T-helper 1 cell treated with Interleukin-12 subunit alpha and Interleukin-12 subunit beta and Interleukin-4 antibody, amounts not matched to agents 30 μg/mL and 1 μg/mL, for 36 hours (primary cell): ENCODE measurements around the gene F11R.

Experiments used
- H3K27ac Mint-ChIP-seq: one replicate; pipeline ENCODE4 v1.8.0; 2021; ENCODE audit warnings: mild to moderate bottlenecking, mixed read lengths
- H3K27me3 Mint-ChIP-seq: one replicate; pipeline ENCODE4 v1.8.0; 2021; ENCODE audit warnings: low read depth, mixed read lengths
- H3K36me3 Mint-ChIP-seq: one replicate; pipeline ENCODE4 v1.8.0; 2021; ENCODE audit warnings: low read depth, mixed read lengths
- H3K4me1 Mint-ChIP-seq: one replicate; pipeline ENCODE4 v1.8.0; 2021; ENCODE audit warnings: low read depth, mixed read lengths
- H3K4me3 Mint-ChIP-seq: one replicate; pipeline ENCODE4 v1.8.0; 2021; ENCODE audit warnings: mild to moderate bottlenecking, moderate library complexity, mixed read lengths
- H3K9me3 Mint-ChIP-seq: one replicate; pipeline ENCODE4 v1.8.0; 2021; ENCODE audit warnings: mixed read lengths

The F11R gene

DNA sequence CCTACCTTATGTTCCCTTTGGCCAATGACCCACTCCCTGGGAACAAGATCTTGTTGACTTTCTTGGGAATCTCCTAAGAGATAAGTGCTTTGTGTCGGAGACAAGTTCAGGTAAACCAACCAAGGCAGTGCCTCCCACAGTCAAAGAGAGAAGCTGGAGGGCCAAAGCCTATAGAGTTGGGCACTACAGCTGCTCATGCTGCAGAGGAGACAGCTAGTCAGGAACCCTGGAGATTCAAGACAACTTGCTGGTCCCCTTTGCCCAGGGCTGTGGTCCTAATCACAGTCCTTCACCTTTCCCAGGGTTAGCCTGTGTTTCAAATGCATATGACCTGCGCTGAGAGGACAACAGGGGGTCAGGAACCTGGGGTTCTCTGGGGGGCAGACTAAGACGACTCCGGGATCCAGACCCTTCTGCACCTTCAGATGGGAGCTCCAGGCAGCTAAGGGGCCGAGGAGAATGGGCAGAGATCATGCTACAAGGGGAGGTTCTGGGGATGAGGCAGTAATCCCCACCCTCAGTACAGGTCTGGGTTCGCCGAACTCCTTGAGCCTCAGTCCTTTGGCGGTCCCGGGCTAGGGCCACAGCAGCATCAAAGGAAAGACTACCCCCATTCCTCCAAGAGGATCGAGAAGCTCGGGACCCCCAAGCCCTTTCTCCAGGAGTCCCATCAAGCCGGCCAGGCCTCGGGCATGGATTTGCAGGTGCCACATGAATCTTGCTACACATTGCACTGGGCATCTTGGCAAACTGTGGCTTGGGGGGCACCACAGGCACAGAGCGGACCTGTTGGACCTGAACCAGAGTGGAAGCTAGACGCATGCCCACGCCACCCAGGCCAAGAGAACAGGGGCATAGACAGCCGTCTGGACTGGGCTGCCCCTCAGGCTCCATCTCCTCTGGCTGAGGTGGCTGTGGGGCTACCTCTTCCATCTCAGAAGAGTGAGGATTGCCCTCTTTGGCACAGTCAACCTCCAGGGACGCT, 26.8 kb upstream of the F11R start:
- Mint-ChIP-seq H3K27me3 (no peaks in the 10 kb centered on the region), H3K9me3 (no peaks in the 10 kb centered on the region), H3K4me3 (no peak overlapping the region), H3K36me3 (peaks cover 66% of the 10 kb centered on the region), H3K4me1 (peaks cover 34% of the 10 kb centered on the region), H3K27ac (peak overlapping the region; percentile 98)

DNA sequence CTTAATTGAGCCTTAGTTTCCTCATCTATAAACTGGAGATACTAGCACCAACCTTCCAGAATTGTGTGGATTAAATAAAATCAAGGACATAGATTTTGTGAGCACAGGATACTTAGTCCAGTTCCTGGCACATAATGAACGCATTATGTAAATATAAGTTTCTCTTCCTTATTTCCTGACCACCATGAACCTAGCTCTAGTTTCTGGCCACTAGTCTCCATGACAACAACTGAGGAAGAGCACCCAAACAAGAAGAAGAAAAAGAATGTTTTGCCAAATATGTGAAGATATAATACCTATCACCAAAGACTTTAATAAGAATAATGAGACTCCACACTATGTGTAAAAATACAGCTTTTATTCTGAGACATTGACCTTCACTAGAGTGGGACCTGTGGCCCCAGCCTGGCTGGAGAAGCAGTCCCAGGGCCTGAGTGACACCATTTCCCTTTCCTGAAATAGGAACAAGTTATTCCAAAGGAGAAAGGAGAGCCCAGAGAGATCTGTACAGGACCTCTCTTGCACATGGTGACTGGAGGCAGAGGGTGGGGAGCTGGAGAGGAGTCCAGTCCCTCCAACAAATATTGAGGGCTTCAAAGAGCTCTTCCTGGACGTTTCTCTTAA, 25.8 kb upstream of the F11R start:
- peak overlapping the region; percentile 84 for H3K4me3 Mint-ChIP-seq
- peak overlapping the region; percentile 98 for H3K27ac Mint-ChIP-seq
- H3K27me3 Mint-ChIP-seq: no peaks in the 10 kb centered on the region
- H3K4me1 Mint-ChIP-seq: peaks cover 31% of the 10 kb centered on the region
- H3K36me3 Mint-ChIP-seq: peaks cover 64% of the 10 kb centered on the region
- no peaks in the 10 kb centered on the region for H3K9me3 Mint-ChIP-seq

DNA sequence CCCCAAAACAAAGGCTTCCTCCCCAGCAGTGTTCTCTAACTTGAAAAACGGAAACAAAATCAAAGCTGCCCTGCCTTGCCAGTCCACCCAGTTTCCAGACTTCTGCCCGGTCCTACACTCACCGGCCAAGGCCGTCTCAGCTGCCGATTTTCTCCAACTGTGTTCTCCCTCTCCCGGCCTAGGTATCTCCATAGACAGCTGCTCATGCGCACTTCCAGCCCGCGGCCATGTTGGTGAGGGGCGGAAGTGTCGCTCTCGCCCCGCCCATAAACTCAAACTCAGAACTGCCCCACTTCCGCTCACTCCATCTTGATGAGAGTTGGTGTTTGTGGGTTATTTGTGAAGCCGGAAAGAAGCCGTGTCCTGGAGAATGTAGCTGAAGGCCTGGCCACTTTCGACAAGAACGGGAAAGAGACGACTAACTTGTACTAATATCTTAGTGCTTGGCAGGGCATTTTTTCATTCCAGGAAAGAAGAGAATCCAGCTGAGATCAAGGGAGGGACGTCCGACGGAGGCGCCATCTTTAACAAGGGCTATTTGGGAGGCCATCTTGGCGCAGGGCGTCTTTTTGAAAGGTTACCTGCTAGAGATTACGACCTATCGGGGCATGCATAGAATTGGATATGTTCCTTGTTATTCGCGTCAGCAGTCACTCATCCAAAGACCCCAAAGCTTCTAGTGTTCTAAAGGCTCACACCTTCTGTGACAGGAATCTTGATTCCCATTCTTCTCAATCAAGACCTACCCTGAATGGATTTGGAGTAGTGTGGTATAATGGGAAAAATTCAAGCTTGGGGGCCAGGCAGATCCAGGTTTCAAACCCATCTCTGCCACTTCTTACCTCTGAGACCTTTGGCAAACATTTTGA, 25.0 kb upstream of the F11R start, which contains the start of gene USF1:
TSS of gene USF1 (minus strand) at position 242 of the 869 bp plus-strand sequence. CDS start 2,702 bp downstream, outside the sequence.
- H3K27me3 Mint-ChIP-seq: no peaks in the 10 kb centered on the region
- H3K9me3 Mint-ChIP-seq: no peaks in the 10 kb centered on the region
- peak within 1 kb of the TSS; percentile 98 for H3K27ac Mint-ChIP-seq
- H3K36me3 Mint-ChIP-seq: peaks cover 61% of the 10 kb centered on the region
- H3K4me3 Mint-ChIP-seq: peak within 1 kb of the TSS; percentile 84
- peaks cover 34% of the 10 kb centered on the region for H3K4me1 Mint-ChIP-seq

DNA sequence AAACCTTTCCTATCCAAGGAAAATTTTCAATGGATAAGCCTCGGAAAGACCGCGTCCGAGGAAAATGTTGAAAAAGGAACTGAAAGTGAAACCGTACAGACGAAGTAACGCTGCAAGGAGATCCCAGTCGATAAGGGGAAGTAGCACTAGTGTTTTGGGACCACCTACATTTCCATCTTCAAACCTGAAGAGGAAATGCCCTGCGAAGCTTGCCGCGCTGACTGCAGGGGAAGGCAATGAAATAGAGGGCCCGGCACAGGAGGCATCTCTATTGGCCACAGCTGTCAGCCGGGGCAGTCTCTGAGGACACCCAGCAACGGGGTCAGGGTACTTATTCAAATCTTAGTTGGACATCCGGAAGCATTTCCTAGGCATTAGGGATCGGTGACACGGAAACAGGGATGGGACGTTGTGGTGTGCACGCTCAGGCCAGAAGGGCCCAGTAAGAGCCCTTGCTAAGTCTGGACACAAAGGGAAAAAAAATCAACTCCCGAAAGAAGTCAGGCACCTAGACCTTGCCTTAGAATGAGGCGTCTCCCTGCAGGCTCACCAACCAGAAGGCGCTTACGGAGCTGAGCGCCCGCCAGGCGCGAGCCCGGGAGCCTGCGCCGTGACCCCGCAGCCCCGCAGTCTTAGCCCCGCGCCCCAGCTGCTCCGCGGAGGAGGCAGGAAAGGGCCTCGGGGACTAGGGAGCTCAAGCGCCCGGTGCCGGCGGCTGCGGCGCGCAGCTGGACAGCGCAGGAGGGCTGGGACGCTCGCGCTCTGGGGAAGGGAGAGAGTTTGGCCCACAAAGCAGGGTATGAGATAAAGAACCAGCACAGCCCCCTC, 24.2 kb upstream of the F11R start:
- peak overlapping the region; percentile 84 for H3K4me3 Mint-ChIP-seq
- no peaks in the 10 kb centered on the region for H3K27me3 Mint-ChIP-seq
- peak overlapping the region; percentile 98 for H3K27ac Mint-ChIP-seq
- H3K4me1 Mint-ChIP-seq: peaks cover 34% of the 10 kb centered on the region
- peaks cover 64% of the 10 kb centered on the region for H3K36me3 Mint-ChIP-seq
- no peaks in the 10 kb centered on the region for H3K9me3 Mint-ChIP-seq

DNA sequence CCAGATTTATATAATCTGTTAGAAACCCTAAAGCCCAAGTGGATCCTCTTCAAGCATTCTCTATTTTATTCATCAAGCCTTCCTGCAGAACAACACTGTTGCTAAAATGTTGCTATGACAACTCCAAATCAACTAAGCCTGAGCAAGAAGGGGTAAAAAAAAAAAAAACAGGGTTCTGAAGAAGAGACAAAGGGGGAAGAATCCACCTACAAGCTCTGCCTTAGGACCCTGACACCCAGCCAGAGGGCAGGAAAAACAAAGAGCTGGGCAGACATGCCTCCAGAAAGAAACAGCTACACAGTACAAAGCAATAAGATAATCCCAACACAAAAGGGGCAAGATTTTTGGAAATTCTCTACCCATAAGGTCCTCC, 23.6 kb upstream of the F11R start:
- Mint-ChIP-seq H3K27ac (peak overlapping the region; percentile 98), H3K4me3 (peak overlapping the region; percentile 84), H3K36me3 (peaks cover 64% of the 10 kb centered on the region), H3K27me3 (no peaks in the 10 kb centered on the region), H3K9me3 (no peaks in the 10 kb centered on the region), H3K4me1 (peaks cover 34% of the 10 kb centered on the region)

DNA sequence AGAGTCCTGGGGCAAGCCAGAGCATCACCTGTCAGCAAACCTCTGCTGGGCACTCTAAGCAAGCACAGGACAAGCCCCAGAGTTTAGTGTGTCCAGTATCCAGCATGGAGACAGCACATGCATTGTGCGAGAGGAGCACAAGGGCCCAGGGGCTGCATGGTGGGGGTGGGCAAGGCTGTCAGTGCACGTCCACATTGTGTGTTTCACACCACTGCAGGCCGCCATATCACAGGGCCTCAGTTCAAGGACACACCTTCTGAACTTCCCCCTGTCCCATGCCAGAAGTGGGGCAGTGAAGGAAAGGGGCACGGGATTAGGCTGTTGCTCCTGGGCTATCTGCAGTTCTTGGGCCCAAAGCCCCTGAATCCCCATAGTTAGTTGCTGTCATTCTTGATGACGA, 18.6 kb upstream of the F11R start:
- no peaks in the 10 kb centered on the region for H3K9me3 Mint-ChIP-seq
- peak overlapping the region; percentile 79 for H3K4me3 Mint-ChIP-seq
- no peaks in the 10 kb centered on the region for H3K27me3 Mint-ChIP-seq
- peak overlapping the region; percentile 76 for H3K27ac Mint-ChIP-seq
- H3K4me1 Mint-ChIP-seq: peaks cover 27% of the 10 kb centered on the region
- H3K36me3 Mint-ChIP-seq: peaks cover 32% of the 10 kb centered on the region

DNA sequence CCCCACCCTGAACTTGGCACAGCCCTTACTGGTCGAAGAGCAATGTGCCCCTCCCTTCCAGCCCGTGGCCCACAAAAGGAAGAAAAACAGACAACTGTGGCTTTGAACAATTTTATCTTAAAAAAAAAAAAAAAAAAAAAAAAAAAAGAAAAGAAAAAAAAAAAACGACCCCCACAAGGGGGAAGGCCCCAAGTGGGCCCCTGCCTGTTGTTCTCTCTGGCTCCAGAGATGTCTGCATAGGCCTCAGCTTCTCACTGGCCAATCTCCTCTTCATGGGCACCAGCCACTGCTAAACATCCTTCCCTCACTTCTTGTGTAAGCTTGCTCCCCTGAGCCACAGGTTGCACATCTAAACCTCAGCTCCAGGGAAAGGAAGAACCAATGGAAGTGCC, 18.2 kb upstream of the F11R start:
- Mint-ChIP-seq H3K9me3 (no peaks in the 10 kb centered on the region), H3K4me1 (peaks cover 23% of the 10 kb centered on the region), H3K4me3 (peak overlapping the region; percentile 87), H3K36me3 (peaks cover 28% of the 10 kb centered on the region), H3K27me3 (no peaks in the 10 kb centered on the region), H3K27ac (peak overlapping the region; percentile 87)

DNA sequence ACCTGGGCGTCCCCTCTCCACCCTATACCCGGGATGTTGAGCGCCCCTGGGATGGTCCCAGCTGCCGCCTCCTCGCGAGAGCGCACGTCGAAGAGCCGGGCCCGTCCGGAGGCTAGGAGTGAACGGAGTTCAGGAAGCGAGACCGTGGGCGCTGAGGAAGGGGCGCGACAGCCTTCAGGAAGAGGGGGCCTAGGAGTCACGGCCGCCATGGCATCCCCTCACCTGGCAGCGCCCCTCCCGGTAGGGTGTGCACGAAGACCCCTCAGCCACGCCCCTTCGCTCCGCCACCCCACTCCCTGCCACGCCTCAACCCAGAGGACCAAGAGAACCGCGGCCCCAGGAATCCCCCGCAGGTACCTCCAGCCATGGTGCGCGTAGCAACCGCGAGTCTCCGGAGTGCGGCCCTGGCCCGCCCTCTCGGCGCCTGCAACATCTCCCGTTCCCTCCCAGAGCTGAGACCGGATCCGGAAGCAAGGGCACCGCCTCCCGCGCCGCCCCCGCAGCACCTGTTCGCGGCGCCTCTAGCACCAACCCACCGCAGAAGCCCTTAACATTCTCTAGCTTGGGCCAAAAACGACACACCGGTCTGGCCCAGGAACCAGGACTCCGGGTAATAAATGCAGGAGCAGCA, 17.7 kb upstream of the F11R start, which contains the start of gene TSTD1:
TSS of gene TSTD1 (minus strand) at position 442 of the 631 bp plus-strand sequence. CDS start at position 367, 75 bp downstream.
- H3K4me3 Mint-ChIP-seq: peak within 1 kb of the TSS; percentile 87
- H3K9me3 Mint-ChIP-seq: no peaks in the 10 kb centered on the region
- no peaks in the 10 kb centered on the region for H3K27me3 Mint-ChIP-seq
- peak within 1 kb of the TSS; percentile 87 for H3K27ac Mint-ChIP-seq
- peaks cover 21% of the 10 kb centered on the region for H3K4me1 Mint-ChIP-seq
- peaks cover 28% of the 10 kb centered on the region for H3K36me3 Mint-ChIP-seq

DNA sequence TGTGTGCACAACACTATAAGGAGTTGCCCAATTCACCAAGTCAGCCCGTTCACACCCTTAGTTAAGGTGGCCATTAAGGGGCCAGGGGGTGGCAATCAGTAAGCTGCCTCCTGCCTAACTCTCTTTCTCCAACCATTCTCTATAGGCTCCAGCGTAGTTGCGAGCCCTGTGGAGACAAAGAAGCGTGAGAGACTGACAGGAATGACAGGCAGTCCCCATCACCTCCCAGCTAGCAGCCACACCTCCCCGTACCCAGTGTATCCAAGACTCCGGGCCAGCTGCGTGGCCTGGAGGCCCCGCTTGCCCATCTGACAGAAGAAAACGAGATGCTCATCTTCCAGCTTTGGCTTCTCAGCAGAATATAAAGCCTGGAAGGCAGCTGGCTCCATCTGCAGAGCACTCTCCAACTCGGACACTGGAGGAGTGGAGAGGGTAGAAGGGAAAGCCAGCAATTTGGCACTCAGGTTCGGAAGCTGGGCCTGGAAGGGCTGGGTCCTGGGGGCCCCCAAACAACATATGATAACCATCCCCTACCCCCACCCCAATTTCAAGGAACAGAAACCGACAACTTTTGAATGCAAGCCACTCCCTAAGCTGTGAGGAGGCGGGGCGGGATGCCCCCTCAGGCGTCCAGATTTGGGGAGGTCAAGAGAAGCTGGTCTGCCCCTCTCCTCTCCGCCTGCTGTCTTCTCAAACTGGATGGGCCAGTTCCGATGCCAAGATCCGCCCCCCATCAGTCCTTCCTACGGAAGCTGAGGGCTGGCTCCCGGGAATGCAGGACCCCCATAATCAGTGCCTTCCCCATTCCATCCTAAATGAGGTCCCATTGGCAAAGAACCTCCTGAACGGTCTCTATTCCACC, 16.9 kb upstream of the F11R start:
- H3K4me3 Mint-ChIP-seq: peak overlapping the region; percentile 87
- no peaks in the 10 kb centered on the region for H3K27me3 Mint-ChIP-seq
- peaks cover 28% of the 10 kb centered on the region for H3K36me3 Mint-ChIP-seq
- H3K9me3 Mint-ChIP-seq: no peaks in the 10 kb centered on the region
- H3K27ac Mint-ChIP-seq: peak overlapping the region; percentile 31
- peaks cover 21% of the 10 kb centered on the region for H3K4me1 Mint-ChIP-seq

DNA sequence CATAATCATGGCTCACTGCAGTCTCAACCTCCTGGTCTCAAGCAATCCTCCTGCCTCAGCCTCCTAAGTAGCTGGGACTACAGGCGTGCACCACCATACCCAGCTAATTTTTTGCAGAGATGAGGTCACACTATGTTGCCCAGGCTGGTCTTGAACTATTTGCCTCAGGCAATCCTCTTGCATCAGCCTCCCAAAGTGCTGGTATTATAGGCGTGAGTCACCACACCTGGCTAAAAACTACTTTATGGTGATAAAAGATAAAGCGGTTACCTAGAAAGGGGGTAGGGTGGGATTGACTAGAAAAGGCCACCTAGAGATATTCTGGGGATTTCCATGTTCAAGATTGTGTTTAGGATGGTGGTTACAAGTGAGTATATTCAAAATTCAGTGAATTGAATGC, 12.8 kb upstream of the F11R start:
- H3K4me3 Mint-ChIP-seq: no peak overlapping the region
- H3K27ac Mint-ChIP-seq: no peak overlapping the region
- H3K27me3 Mint-ChIP-seq: no peaks in the 10 kb centered on the region
- peaks cover 14% of the 10 kb centered on the region for H3K4me1 Mint-ChIP-seq
- peaks cover 3% of the 10 kb centered on the region for H3K36me3 Mint-ChIP-seq
- no peaks in the 10 kb centered on the region for H3K9me3 Mint-ChIP-seq

DNA sequence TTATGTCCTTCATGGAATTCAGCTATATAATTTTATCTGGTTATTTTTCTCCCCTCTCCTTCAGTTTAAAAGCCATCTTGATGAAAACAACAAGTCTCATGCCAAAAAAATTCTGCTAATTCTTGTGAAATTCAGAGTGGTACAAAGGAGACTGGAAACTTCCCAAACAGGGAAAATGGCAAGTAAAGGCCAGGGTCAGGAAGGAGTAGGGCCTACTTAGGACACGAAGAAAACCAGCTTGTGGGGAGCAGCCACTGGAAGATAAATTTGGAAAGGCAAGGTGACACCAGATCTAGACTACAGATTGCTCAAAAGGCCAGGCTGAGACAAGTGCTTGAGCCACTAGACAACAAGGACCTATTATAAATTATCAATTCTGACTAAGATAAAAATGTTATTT, 11.5 kb upstream of the F11R start:
- H3K27ac Mint-ChIP-seq: no peak overlapping the region
- H3K4me3 Mint-ChIP-seq: no peak overlapping the region

DNA sequence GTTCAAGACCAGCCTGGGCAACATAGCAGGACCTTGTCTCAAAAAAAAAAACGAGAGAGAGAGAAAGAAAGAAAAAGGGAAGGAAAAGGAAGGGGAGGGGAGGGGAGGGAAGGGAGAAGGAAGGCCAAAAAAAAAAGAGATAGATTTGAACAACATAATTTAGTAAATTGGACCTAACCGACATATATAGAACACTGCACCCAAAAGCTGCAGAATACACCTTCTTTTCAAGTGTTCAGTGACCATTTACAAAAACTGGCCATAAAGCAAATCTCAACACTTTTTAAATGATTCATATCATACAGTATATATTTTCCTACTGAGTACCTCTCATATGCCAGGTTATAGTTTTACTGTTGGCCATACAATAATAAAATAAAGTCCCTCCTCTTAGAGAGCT, 10.9 kb upstream of the F11R start:
- no peak overlapping the region for H3K4me3 Mint-ChIP-seq
- peaks cover 5% of the 10 kb centered on the region for H3K36me3 Mint-ChIP-seq
- peaks cover 4% of the 10 kb centered on the region for H3K9me3 Mint-ChIP-seq
- no peaks in the 10 kb centered on the region for H3K27me3 Mint-ChIP-seq
- H3K4me1 Mint-ChIP-seq: peaks cover 7% of the 10 kb centered on the region
- no peak overlapping the region for H3K27ac Mint-ChIP-seq

More for the DNA sequence above, 11.5 kb upstream of the F11R start:
- H3K36me3 Mint-ChIP-seq: peaks cover 3% of the 10 kb centered on the region
- peaks cover 8% of the 10 kb centered on the region for H3K4me1 Mint-ChIP-seq
- no peaks in the 10 kb centered on the region for H3K27me3 Mint-ChIP-seq
- H3K9me3 Mint-ChIP-seq: no peaks in the 10 kb centered on the region
